Endodermal cell (in vitro differentiated cells): ENCODE data around the gene RCN1. TPM values are rescaled to one million over a fixed set of nuclear protein-coding genes. Genes with fewer than 3 reads are reported as not detected.

ENCODE experiments used
- DNase-seq: peaks from one replicate; pipeline ENCODE4 v3.0.0-alpha.2; 2017
- H3K27ac ChIP-seq: 2 replicates; pipeline ENCODE4 v1.5.1; 2013; ENCODE audit warnings: mild to moderate bottlenecking, low read depth, low read length, moderate library complexity
- H3K27me3 ChIP-seq: 2 replicates; pipeline ENCODE4 v1.6.1; 2013; ENCODE audit warnings: mild to moderate bottlenecking, low read length, moderate library complexity; ENCODE audit not compliant: insufficient read depth, control insufficient read depth, poor library complexity, severe bottlenecking
- H3K36me3 ChIP-seq: 2 replicates; pipeline ENCODE4 v1.7.0; 2013; ENCODE audit warnings: mild to moderate bottlenecking, low read length, moderate library complexity; ENCODE audit not compliant: control insufficient read depth, insufficient read depth
- H3K4me1 ChIP-seq: one replicate; pipeline ENCODE4 v1.7.0; 2013; ENCODE audit warnings: low read length; ENCODE audit not compliant: control insufficient read depth, insufficient read depth
- H3K4me3 ChIP-seq: 2 replicates; pipeline ENCODE4 v1.5.1; 2013; ENCODE audit warnings: mild to moderate bottlenecking, low read length, moderate library complexity
- H3K9ac ChIP-seq: 2 replicates; pipeline ENCODE4 v1.6.1; 2013; ENCODE audit warnings: mild to moderate bottlenecking, low read length, moderate library complexity; ENCODE audit not compliant: poor library complexity, severe bottlenecking; ENCODE audit errors: extremely low read depth
- H3K9me3 ChIP-seq: 2 replicates; pipeline ENCODE4 v1.6.1; 2013; ENCODE audit warnings: mild to moderate bottlenecking, low read length, moderate library complexity; ENCODE audit not compliant: control insufficient read depth
- H3K27ac Mint-ChIP-seq: 2 replicates; pipeline ENCODE4 v1.8.0; 2020; ENCODE audit warnings: mixed read lengths
- H3K27me3 Mint-ChIP-seq: 2 replicates; pipeline ENCODE4 v1.8.0; 2021; ENCODE audit warnings: mild to moderate bottlenecking, mixed read lengths; ENCODE audit not compliant: insufficient read depth
- H3K36me3 Mint-ChIP-seq: 2 replicates; pipeline ENCODE4 v1.8.0; 2020; ENCODE audit warnings: low read depth, mixed read lengths
- H3K4me1 Mint-ChIP-seq: 2 replicates; pipeline ENCODE4 v1.8.0; 2020; ENCODE audit warnings: mixed read lengths
- H3K4me3 Mint-ChIP-seq: 2 replicates; pipeline ENCODE4 v1.8.0; 2020; ENCODE audit warnings: mild to moderate bottlenecking, moderate library complexity, mixed read lengths
- H3K9me3 Mint-ChIP-seq: 2 replicates; pipeline ENCODE4 v1.8.0; 2020; ENCODE audit warnings: mild to moderate bottlenecking, mixed read lengths
- WGBS, 2 experiments: methylation state at CpG; one replicate each; pipeline versions ENCODE4 v1.1.5 to v1.1.7; 2013; ENCODE audit warnings: missing lambda C conversion rate in 2 of 2, mixed read lengths in 1 of 2; ENCODE audit not compliant: insufficient coverage in 1 of 2, insufficient read length in 1 of 2; 5-methylcytosine and 5-hydroxymethylcytosine counted together
- total RNA-seq, 2 donors: library from RNA; stranded (reverse); fragmentation: NEBNext Ultra II Directional in 1 of 2; extraction: Animal tissue kit (Norgen Biotek cat#: 25700) in 1 of 2; gene quantifications; 2 replicates in 1 of 2; 3 replicates in 1 of 2; pipeline ENCODE4 v1.2.1, GENCODE V29; 2021
- TF ChIP-seq, protein P1 (sequence below): fragments of 200-600 bp; sonication (generic); conservative IDR thresholded peaks from 2 replicates; pipeline ENCODE4 v1.5.0; 2021; ENCODE audit warnings: antibody characterized with exemption, mild to moderate bottlenecking

The RCN1 gene
- total RNA-seq, 2 donors from 2014 or later = 99.5 to 136 TPM

GRCh38 chr11:32087597-32087996, 3.3 kb upstream of the RCN1 start:
- no peak overlapping the region for H3K4me3 ChIP-seq
- H3K27ac ChIP-seq = no peak overlapping the region
- H3K27me3 ChIP-seq = peaks cover 11% of the 10 kb centered on the region
- H3K4me1 ChIP-seq = no peaks in the 10 kb centered on the region
- no peaks in the 10 kb centered on the region for H3K36me3 ChIP-seq
- Mint-ChIP-seq H3K4me1 (peaks cover 19% of the 10 kb centered on the region), H3K27me3 (peaks cover 20% of the 10 kb centered on the region), H3K27ac (no peak overlapping the region), H3K36me3 (no peaks in the 10 kb centered on the region), H3K4me3 (no peak overlapping the region), H3K9me3 (no peaks in the 10 kb centered on the region)
- no peak for DNase-seq
- H3K9ac ChIP-seq = no peak overlapping the region
- 95% methylated on average over 1 of the region's 1 CpG; no CpG with 5 or more reads in 1 of the 2 experiments for WGBS, 2 experiments
- TF ChIP-seq, protein P1, sequence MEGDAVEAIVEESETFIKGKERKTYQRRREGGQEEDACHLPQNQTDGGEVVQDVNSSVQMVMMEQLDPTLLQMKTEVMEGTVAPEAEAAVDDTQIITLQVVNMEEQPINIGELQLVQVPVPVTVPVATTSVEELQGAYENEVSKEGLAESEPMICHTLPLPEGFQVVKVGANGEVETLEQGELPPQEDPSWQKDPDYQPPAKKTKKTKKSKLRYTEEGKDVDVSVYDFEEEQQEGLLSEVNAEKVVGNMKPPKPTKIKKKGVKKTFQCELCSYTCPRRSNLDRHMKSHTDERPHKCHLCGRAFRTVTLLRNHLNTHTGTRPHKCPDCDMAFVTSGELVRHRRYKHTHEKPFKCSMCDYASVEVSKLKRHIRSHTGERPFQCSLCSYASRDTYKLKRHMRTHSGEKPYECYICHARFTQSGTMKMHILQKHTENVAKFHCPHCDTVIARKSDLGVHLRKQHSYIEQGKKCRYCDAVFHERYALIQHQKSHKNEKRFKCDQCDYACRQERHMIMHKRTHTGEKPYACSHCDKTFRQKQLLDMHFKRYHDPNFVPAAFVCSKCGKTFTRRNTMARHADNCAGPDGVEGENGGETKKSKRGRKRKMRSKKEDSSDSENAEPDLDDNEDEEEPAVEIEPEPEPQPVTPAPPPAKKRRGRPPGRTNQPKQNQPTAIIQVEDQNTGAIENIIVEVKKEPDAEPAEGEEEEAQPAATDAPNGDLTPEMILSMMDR = no peak
- H3K9me3 ChIP-seq = no peaks in the 10 kb centered on the region

GRCh38 chr11:32088117-32088941, 2.5 kb upstream of the RCN1 start:
- H3K4me3 ChIP-seq = no peak overlapping the region

DNA sequence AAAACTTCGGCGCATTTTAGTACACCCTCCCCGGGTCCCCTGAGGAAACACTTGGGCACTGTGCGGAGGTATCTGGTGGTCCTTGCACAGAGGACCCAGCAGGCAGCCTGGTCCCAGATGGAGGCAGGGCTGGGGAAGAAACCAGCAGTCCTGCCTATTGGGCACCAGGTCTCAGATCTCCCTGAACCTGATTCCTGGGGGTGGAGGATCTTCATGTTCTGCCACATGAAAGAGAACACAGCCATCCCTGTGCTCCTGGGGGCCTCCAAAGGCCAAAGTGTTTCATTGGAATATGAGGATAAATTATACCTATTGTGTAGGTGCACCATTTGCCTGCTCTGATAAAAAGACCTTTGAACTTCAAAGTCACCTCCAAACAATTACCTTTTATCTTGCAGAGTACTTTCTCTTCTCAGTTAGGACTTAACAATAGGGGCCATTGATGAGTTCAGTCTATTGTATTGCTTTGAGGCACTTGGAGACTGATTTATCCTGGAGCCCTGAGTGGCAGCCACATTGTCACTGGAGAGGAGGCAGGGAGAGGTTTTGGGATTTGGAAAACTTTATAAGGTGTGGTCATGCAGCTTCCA, 1.8 kb downstream of the RCN1 start:
- DNase-seq = no peak
- H3K4me3 Mint-ChIP-seq = peak overlapping the region; percentile 76
- no peak overlapping the region for H3K9ac ChIP-seq
- H3K4me3 ChIP-seq = peak overlapping the region; percentile 90
- H3K9me3 ChIP-seq = no peaks in the 10 kb centered on the region
- 88% methylated on average over 4 of the region's 4 CpGs; no CpG with 5 or more reads in 1 of the 2 experiments for WGBS, 2 experiments
- H3K4me1 Mint-ChIP-seq = peaks cover 31% of the 10 kb centered on the region
- no peaks in the 10 kb centered on the region for H3K9me3 Mint-ChIP-seq
- no peak overlapping the region for H3K27ac ChIP-seq
- H3K36me3 ChIP-seq = peaks cover 5% of the 10 kb centered on the region
- peaks cover 11% of the 10 kb centered on the region for H3K27me3 ChIP-seq
- TF ChIP-seq, protein P1 = no peak
- peaks cover 25% of the 10 kb centered on the region for H3K36me3 Mint-ChIP-seq
- H3K27ac Mint-ChIP-seq = no peak overlapping the region
- H3K27me3 Mint-ChIP-seq = peaks cover 12% of the 10 kb centered on the region
- H3K4me1 ChIP-seq = no peaks in the 10 kb centered on the region

More at GRCh38 chr11:32088117-32088941, 2.5 kb upstream of the RCN1 start:
- H3K27me3 ChIP-seq = peaks cover 11% of the 10 kb centered on the region
- 73 to 93% methylated on average over 3 to 4 of the region's 4 CpGs for WGBS, 2 experiments
- no peak for DNase-seq
- Mint-ChIP-seq H3K4me1 (peaks cover 20% of the 10 kb centered on the region), H3K36me3 (no peaks in the 10 kb centered on the region), H3K9me3 (no peaks in the 10 kb centered on the region), H3K27me3 (peaks cover 20% of the 10 kb centered on the region), H3K4me3 (no peak overlapping the region), H3K27ac (no peak overlapping the region)
- no peaks in the 10 kb centered on the region for H3K36me3 ChIP-seq
- H3K9ac ChIP-seq = no peak overlapping the region
- H3K9me3 ChIP-seq = no peaks in the 10 kb centered on the region
- H3K4me1 ChIP-seq = no peaks in the 10 kb centered on the region
- H3K27ac ChIP-seq = no peak overlapping the region
- TF ChIP-seq, protein P1 = no peak
